ENCODE measurements around the gene TSPAN15. TPM values are rescaled to one million over a fixed set of nuclear protein-coding genes. Genes with fewer than 3 reads are reported as not detected.

Gene TSPAN15
- total and polyA plus RNA-seq, 2 donors (not counting 1 experiment from before 2014, with no cell fraction given): 0.56 to 2.6 TPM

- Histone ChIP-seq H3K27ac (ENCODE audit: insufficient read depth, low read length) (no peak overlapping the region), H3K4me2 (ENCODE audit: extremely low read depth, insufficient read depth, low read length) (no peak overlapping the region), H3K27me3 (ENCODE audit: control insufficient read depth, insufficient read depth, low read length) (no peaks in the 10 kb centered on the region), H3K36me3 (ENCODE audit: control insufficient read depth, insufficient read depth, low read length) (no peaks in the 10 kb centered on the region), H3K4me3 (replicated peaks in 1 of 4; ENCODE audit: control extremely low read depth in 1 of 4, insufficient read depth in 1 of 4, low read depth in 3 of 4, low read length in 4 of 4) (no peak overlapping the region), H3K9ac (ENCODE audit: insufficient read depth, low read length) (no peak overlapping the region), H3K9me3 (ENCODE audit: control insufficient read depth, insufficient read depth, low read depth, low read length) (no peaks in the 10 kb centered on the region), H3K79me2 (ENCODE audit: control insufficient read depth, insufficient read depth, low read length) (no peaks in the 10 kb centered on the region), H2AFZ (ENCODE audit: low read length) (no peak overlapping the region), H4K20me1 (ENCODE audit: control insufficient read depth, extremely low read depth, insufficient read depth, low read length) (no peaks in the 10 kb centered on the region), H3K4me1 (ENCODE audit: control insufficient read depth, extremely low read depth, insufficient read depth, low read length) (peaks cover 5% of the 10 kb centered on the region)
- DNase-seq (ENCODE audit: low read depth in 2 of 2): no peak
- TF ChIP-seq CTCF (conservative IDR thresholded peaks at IDR 0.05 in 1 of 2, IDR thresholded peaks at IDR 0.05 in 1 of 2; ENCODE audit: low read depth in 1 of 2, low read length in 2 of 2): no peak
- TF ChIP-seq EZH2 (IDR thresholded peaks at IDR 0.05; ENCODE audit: low read length, missing control alignments): no peak
These were observed 40.8 kb upstream of the TSPAN15 start for GRCh38 chr10:69410487-69410886.

- H3K79me2 ChIP-seq (ENCODE audit: control insufficient read depth, insufficient read depth, low read length): no peaks in the 10 kb centered on the region
- H3K4me2 ChIP-seq (ENCODE audit: extremely low read depth, insufficient read depth, low read length): no peak overlapping the region
- H3K36me3 ChIP-seq (ENCODE audit: control insufficient read depth, insufficient read depth, low read length): no peaks in the 10 kb centered on the region
- H3K4me1 ChIP-seq (ENCODE audit: control insufficient read depth, extremely low read depth, insufficient read depth, low read length): peaks cover 5% of the 10 kb centered on the region
- no peaks in the 10 kb centered on the region for H4K20me1 ChIP-seq (ENCODE audit: control insufficient read depth, extremely low read depth, insufficient read depth, low read length)
- no peak overlapping the region for H2AFZ ChIP-seq (ENCODE audit: low read length)
- no peak for TF ChIP-seq CTCF (conservative IDR thresholded peaks at IDR 0.05 in 1 of 2, IDR thresholded peaks at IDR 0.05 in 1 of 2; ENCODE audit: low read depth in 1 of 2, low read length in 2 of 2)
- no peak for TF ChIP-seq EZH2 (IDR thresholded peaks at IDR 0.05; ENCODE audit: low read length, missing control alignments)
- no peak for DNase-seq (ENCODE audit: low read depth in 2 of 2)
- no peak overlapping the region for H3K4me3 ChIP-seq (replicated peaks in 1 of 4; ENCODE audit: control extremely low read depth in 1 of 4, insufficient read depth in 1 of 4, low read depth in 3 of 4, low read length in 4 of 4)
- no peaks in the 10 kb centered on the region for H3K9me3 ChIP-seq (ENCODE audit: control insufficient read depth, insufficient read depth, low read depth, low read length)
- no peak overlapping the region for H3K9ac ChIP-seq (ENCODE audit: insufficient read depth, low read length)
- H3K27me3 ChIP-seq (ENCODE audit: control insufficient read depth, insufficient read depth, low read length): no peaks in the 10 kb centered on the region
- no peak overlapping the region for H3K27ac ChIP-seq (ENCODE audit: insufficient read depth, low read length)
These were observed 39.8 kb upstream of the TSPAN15 start for GRCh38 chr10:69411476-69411875.

- H3K4me2 ChIP-seq (ENCODE audit: extremely low read depth, insufficient read depth, low read length): no peak overlapping the region
- H2AFZ ChIP-seq (ENCODE audit: low read length): no peak overlapping the region
- no peak for TF ChIP-seq CTCF (conservative IDR thresholded peaks at IDR 0.05 in 1 of 2, IDR thresholded peaks at IDR 0.05 in 1 of 2; ENCODE audit: low read depth in 1 of 2, low read length in 2 of 2)
- TF ChIP-seq EZH2 (IDR thresholded peaks at IDR 0.05; ENCODE audit: low read length, missing control alignments): no peak
- H3K9ac ChIP-seq (ENCODE audit: insufficient read depth, low read length): no peak overlapping the region
- H3K4me1 ChIP-seq (ENCODE audit: control insufficient read depth, extremely low read depth, insufficient read depth, low read length): peaks cover 5% of the 10 kb centered on the region
- DNase-seq (ENCODE audit: low read depth in 2 of 2): no peak
- no peak overlapping the region for H3K4me3 ChIP-seq (replicated peaks in 1 of 4; ENCODE audit: control extremely low read depth in 1 of 4, insufficient read depth in 1 of 4, low read depth in 3 of 4, low read length in 4 of 4)
- H3K36me3 ChIP-seq (ENCODE audit: control insufficient read depth, insufficient read depth, low read length): no peaks in the 10 kb centered on the region
- peaks cover under 1% of the 10 kb centered on the region for H3K27me3 ChIP-seq (ENCODE audit: control insufficient read depth, insufficient read depth, low read length)
- H3K79me2 ChIP-seq (ENCODE audit: control insufficient read depth, insufficient read depth, low read length): no peaks in the 10 kb centered on the region
- no peaks in the 10 kb centered on the region for H4K20me1 ChIP-seq (ENCODE audit: control insufficient read depth, extremely low read depth, insufficient read depth, low read length)
- no peaks in the 10 kb centered on the region for H3K9me3 ChIP-seq (ENCODE audit: control insufficient read depth, insufficient read depth, low read depth, low read length)
- H3K27ac ChIP-seq (ENCODE audit: insufficient read depth, low read length): no peak overlapping the region
These were observed 39.0 kb upstream of the TSPAN15 start for GRCh38 chr10:69412232-69412790.
